Body of pancreas (tissue), 4 donors: Measurements from ENCODE around the gene COL4A4.

ENCODE experiments used
- CTCF ChIP-seq, 7 experiments: fragments of 450-650 bp in 4 of 7; fragments of 200-600 bp in 3 of 7; sonication (generic) in 3 of 7; IDR thresholded peaks; one replicate each; pipeline ENCODE4 v1.5.1; 2016 to 2019; ENCODE audit warnings: antibody characterized with exemption in 7 of 7
- POLR2A ChIP-seq, 3 donors: fragments of 450-650 bp; IDR thresholded peaks; one replicate each; pipeline ENCODE4 v1.6.1; 2016; ENCODE audit warnings: antibody characterized with exemption in 3 of 3, mild to moderate bottlenecking in 2 of 3

DNA sequence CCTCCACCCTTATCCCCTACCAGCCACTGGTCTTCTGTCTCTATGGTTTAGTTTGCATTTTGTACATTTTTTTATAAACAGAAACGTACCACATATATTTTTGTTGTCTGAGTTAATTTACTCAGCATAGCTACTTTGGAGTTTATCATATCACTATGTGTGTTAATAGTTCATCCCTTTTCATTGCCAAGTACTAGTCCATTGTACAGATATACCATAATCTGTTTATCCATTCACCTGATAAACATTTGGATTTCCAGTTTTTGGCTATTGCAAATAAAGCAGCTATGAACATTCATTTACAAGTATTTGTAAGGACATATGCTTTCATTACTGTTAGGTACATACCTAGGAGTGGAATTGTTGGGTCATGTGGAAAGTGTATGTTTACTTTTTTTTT lies 204.6 kb downstream of the COL4A4 start:
- TF ChIP-seq CTCF (IDR thresholded peaks at IDR 0.05) (no peak), POLR2A (IDR thresholded peaks at IDR 0.05) (no peak)
